GM19468 (cell line): ENCODE measurements around the gene INPP4A.
"Not testable (repeated sequence)": the region's sequence is repeated elsewhere in the genome, so short reads cannot be mapped to it uniquely, and the experiment has no call there.

ENCODE experiments used
- ATAC-seq: cut with Tn5 transposase; IDR thresholded peaks from one replicate; pipeline ENCODE4 v1.9.1; 2021; ENCODE audit warnings: mild to moderate bottlenecking, moderate library complexity, moderate number of reproducible peaks; ENCODE audit not compliant: unreplicated experiment; ENCODE audit errors: extremely low read depth

INPP4A gene

GRCh38 chr2:98572211-98572610 lies 127.6 kb downstream of the INPP4A start:
- ATAC-seq: no peak

- ATAC-seq: no peak
Observed at GRCh38 chr2:98572676-98573075, 128.0 kb downstream of the INPP4A start.

- no peak for ATAC-seq
Observed at GRCh38 chr2:98573426-98573825, 128.8 kb downstream of the INPP4A start.

- ATAC-seq: no peak
Observed at GRCh38 chr2:98576666-98577312, 132.1 kb downstream of the INPP4A start.

GRCh38 chr2:98577313-98577712 lies 132.7 kb downstream of the INPP4A start:
- ATAC-seq: no peak

- no peak for ATAC-seq
Observed at GRCh38 chr2:98578231-98578630, 133.6 kb downstream of the INPP4A start.

GRCh38 chr2:98579926-98580325 lies 135.3 kb downstream of the INPP4A start:
- no peak for ATAC-seq

- no peak for ATAC-seq
Observed at GRCh38 chr2:98580656-98581284, 136.1 kb downstream of the INPP4A start.

- ATAC-seq: no peak
Observed at GRCh38 chr2:98582523-98582922, 137.9 kb downstream of the INPP4A start.

GRCh38 chr2:98583276-98583675 lies 138.6 kb downstream of the INPP4A start:
- ATAC-seq: no peak

- no peak for ATAC-seq
Observed at GRCh38 chr2:98583816-98584618, 139.4 kb downstream of the INPP4A start.

- no peak for ATAC-seq
Observed at GRCh38 chr2:98585386-98585785, 140.7 kb downstream of the INPP4A start.

- no peak for ATAC-seq
Observed at GRCh38 chr2:98586551-98587140, 142.0 kb downstream of the INPP4A start.

GRCh38 chr2:98588880-98589431 lies 144.3 kb downstream of the INPP4A start:
- ATAC-seq: no peak

GRCh38 chr2:98589489-98589888 lies 144.8 kb downstream of the INPP4A start:
- no peak for ATAC-seq

- ATAC-seq: no peak
Observed at GRCh38 chr2:98592565-98592964, 147.9 kb downstream of the INPP4A start.

- not testable (repeated sequence) for ATAC-seq
Observed at GRCh38 chr2:98594665-98595064, 150.0 kb downstream of the INPP4A start.

GRCh38 chr2:98598781-98599428 lies 154.2 kb downstream of the INPP4A start:
- ATAC-seq: no peak

GRCh38 chr2:98601532-98602132 lies 157.0 kb downstream of the INPP4A start:
- peak; percentile 55 for ATAC-seq

- ATAC-seq: no peak
Observed at GRCh38 chr2:98604547-98604946, 159.9 kb downstream of the INPP4A start.
